Cardiac septum (tissue), 1 donor: Measurements from ENCODE around the gene ERO1A. TPM values are rescaled to one million over a fixed set of nuclear protein-coding genes. Genes with fewer than 3 reads are reported as not detected.

Experiments used
- DNase-seq: peaks from one replicate; pipeline ENCODE4 v3.0.0-alpha.2; 2020; ENCODE audit warnings: low spot score
- intact Hi-C: fragments of 100-400 bp; cut with DNase I; formaldehyde crosslinking; loops from one replicate; pipeline ENCODE4 v1.14.0; 2022
- total RNA-seq: library from RNA; stranded (reverse); fragmentation: NEBNext Ultra II Directional; extraction: Animal tissue kit (Norgen Biotek cat#: 25700); gene quantifications from one replicate; pipeline ENCODE4 v1.2.1, GENCODE V29; 2021
- donor health status: DM: no; HTN: no; CAD: no.

ERO1A gene
- total RNA-seq, 1 donor from 2014 or later, result 17.1 TPM

DNA sequence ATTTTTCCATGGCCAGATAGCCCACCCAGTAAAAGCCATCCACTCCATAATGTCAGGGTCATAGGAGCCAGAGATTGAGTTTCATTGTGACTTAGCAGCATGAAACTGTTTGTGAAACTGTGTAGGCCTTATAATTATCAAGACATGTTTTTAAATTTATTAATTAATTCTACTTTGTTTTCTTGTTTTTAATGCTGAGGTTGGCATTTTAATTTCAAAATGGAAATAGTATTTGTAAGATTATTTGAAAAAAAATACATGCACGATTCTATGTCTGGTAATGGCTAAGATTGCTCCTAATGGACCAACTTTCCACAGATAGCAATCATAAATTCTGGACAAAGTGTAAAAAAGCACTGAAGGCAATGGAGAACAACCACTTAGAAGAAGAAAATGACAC is 75.7 kb downstream of the ERO1A start:
- intact Hi-C loops, result no loop called here
- DNase-seq, result no peak

- intact Hi-C loops, result no loop called here
- DNase-seq, result no peak
Measured at GRCh38 chr14:52618602-52619001, 76.8 kb downstream of the ERO1A start.

DNA sequence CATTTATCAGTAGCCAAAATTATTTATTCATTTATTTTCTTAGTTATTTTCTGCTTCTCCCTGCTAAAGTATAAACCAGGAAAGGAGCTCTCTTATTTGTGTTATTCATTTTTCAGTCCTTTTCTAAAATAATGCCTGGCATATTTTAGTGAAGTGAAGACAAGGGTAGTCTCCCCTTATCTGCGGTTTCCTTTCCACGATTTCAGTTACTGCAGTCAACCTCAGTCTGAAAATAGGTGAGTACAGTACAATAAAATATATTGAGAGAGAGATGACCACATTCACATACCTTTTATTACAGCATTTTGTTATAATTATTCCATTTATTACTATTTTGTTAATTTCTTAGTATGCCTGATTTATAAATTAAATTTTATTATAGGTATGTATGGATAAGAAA is 85.2 kb downstream of the ERO1A start:
- no peak for DNase-seq
- intact Hi-C loops, result no loop called here

DNA sequence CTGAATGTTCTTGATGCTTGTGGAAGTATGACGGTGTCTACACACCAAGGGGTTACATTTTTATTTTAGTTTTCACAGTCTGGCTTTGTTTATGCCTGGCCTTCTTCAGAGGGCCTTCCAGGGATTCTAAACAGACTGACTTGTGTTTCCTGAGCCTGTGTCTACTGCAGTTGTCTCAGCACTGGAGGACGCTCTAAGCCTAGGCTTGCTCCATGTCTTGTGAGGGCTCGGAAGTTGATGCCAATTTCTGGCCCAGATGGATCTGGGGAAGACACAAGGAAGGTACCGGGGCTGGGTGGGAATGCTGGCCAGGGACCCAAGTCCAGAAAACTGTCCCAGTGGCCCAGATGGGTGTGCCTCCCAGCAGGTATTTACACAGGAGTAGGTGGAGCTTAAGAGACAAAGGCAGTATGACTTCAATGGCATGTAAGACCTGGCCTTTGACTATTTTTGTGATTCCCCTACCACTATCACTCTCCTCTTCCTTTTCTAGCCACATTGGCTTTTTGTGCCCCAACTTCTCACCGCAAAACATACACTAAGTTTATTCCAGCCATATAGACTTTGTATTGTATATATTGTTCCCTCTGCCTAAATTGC is 85.8 kb downstream of the ERO1A start:
- DNase-seq, result no peak
- intact Hi-C loops, result no loop called here

DNA sequence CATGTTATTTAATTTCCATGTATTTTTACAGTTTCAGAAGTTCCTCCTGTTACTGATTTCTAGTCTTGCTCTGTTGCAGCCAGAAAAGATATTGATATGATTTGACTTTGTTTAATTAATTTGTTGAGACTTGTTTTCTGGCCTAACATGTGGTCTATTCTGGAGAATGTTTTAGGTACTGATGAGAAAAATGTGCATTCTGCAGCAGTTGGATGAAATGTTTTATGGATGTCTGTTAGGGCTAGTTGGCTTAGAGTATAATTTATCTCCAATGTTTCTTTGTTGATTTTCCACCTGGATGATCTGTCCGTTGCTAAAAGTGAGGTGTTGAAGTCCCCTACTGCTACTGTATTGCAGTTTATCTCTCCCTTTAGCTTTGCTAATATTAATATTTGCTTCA is 88.3 kb downstream of the ERO1A start:
- intact Hi-C loops, result no loop called here
- no peak for DNase-seq

DNA sequence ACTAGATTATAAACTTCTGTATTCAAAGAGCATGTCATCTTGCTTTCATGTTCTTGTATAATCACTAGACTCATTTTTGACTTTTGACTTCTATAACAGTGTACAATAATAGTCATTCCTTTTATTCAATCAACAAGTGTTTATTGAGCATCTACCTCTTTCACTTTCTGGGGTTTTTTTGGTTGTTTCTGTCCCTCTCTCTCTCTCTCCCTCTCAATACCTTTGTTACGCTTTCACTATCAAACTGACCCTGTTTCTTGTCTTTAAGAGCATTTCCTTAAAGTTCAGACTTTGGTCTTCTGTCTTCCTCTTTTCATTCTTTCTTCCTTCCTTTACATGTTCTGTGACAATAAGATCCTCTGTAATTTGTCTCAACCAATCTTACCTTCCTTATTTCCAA is 93.2 kb downstream of the ERO1A start:
- DNase-seq, result no peak
- intact Hi-C loops, result no loop called here

GRCh38 chr14:52599974-52600373 is 95.4 kb downstream of the ERO1A start:
- no peak for DNase-seq

GRCh38 chr14:52598568-52598967 is 96.8 kb downstream of the ERO1A start:
- intact Hi-C loops, result no loop called here
- DNase-seq, result no peak

More at GRCh38 chr14:52599974-52600373, 95.4 kb downstream of the ERO1A start:
- intact Hi-C loops, result no loop called here

DNA sequence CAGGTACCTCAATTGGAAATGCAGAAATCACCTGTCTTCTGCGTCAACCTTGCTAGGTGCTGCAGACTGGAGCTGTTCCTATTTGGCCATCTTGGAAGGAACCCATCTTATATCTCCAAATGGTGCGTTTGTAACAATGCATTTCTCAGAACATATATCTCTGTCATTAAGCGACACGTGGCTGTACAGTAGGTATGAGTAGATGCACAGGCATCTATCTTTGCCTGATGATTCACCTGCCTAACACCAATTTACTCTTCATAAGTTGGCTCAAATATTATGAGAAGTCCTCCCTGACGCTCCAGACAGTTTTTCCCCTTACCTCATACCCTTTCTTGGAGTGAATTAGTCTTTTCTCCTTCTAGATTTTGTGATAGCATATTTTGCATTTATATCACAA is 98.5 kb downstream of the ERO1A start:
- DNase-seq, result no peak
- intact Hi-C loops, result no loop called here

- intact Hi-C loops, result no loop called here
- no peak for DNase-seq
Measured at GRCh38 chr14:52596320-52596719, 99.0 kb downstream of the ERO1A start.

- intact Hi-C loops, result no loop called here
- DNase-seq, result no peak
Measured at GRCh38 chr14:52590318-52590717, 105.0 kb downstream of the ERO1A start.

Other genes with a start within 250 kb of the ERO1A start
- gene TXNDC16, start 143.1 kb downstream of the ERO1A start, total RNA-seq, result 3.4 TPM
- gene GPR137C, start 142.7 kb downstream of the ERO1A start, total RNA-seq, result 1.5 TPM
- 91.9 TPM for gene PSMC6, start 11.6 kb upstream of the ERO1A start, total RNA-seq
- 12.2 TPM for gene STYX, start 34.6 kb upstream of the ERO1A start, total RNA-seq
- gene GNPNAT1, start 96.0 kb upstream of the ERO1A start, total RNA-seq, result 7.7 TPM